GM19324 (cell line): ENCODE data around the gene HIBCH.
"Not testable (repeated sequence)": the region's sequence is repeated elsewhere in the genome, so short reads cannot be mapped to it uniquely, and the experiment has no call there.

Source experiments
- ATAC-seq: cut with Tn5 transposase; IDR thresholded peaks from one replicate; pipeline ENCODE4 v1.9.1; 2021; ENCODE audit warnings: mild to moderate bottlenecking, moderate library complexity; ENCODE audit not compliant: unreplicated experiment, low FRiP score

The HIBCH gene

GRCh38 chr2:190167702-190168101, 151.9 kb downstream of the HIBCH start:
- no peak for ATAC-seq

GRCh38 chr2:190165491-190165890, 154.1 kb downstream of the HIBCH start:
- ATAC-seq: no peak

- no peak for ATAC-seq
Measured at GRCh38 chr2:190162851-190163250, 156.8 kb downstream of the HIBCH start.

DNA sequence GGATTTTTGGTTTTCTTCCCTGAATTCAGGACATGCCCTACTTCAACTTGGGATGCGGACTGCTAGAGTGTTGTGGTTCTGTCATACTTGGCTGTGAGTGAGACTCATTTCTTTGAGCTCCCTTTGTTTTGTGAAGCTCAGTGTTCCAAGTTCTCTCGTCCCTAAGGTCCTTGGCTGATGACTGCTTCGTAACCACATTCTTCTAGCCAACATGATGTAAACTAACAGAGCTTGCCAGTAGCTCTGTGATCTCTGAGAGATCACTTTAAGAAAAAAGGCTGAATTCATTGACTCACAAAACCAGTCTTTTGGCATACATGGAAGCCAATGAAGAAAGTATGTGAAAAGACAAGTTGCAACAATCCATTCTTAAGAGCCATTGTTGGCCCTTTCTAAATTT, 160.2 kb downstream of the HIBCH start:
- no peak for ATAC-seq

GRCh38 chr2:190158798-190159434, 160.7 kb downstream of the HIBCH start:
- no peak for ATAC-seq

GRCh38 chr2:190157613-190158528, 161.8 kb downstream of the HIBCH start:
- not testable (repeated sequence) for ATAC-seq

- ATAC-seq: no peak
Measured at GRCh38 chr2:190156530-190157212, 163.0 kb downstream of the HIBCH start.
